Activated naive CD8-positive, alpha-beta T cell treated with anti-CD3 and anti-CD28 coated beads for 36 hours (primary cell): ENCODE results near the gene ITIH4. TPM values are rescaled to one million over a fixed set of nuclear protein-coding genes. Genes with fewer than 3 reads are reported as not detected.

Experiments used
- DNase-seq: peaks from one replicate; pipeline ENCODE4 v3.0.0; 2021
- H3K27ac Mint-ChIP-seq: one replicate; pipeline ENCODE4 v1.8.0; 2022; ENCODE audit warnings: mild to moderate bottlenecking, moderate library complexity, mixed read lengths
- H3K27me3 Mint-ChIP-seq: one replicate; pipeline ENCODE4 v1.8.0; 2022; ENCODE audit warnings: mild to moderate bottlenecking, mixed read lengths
- H3K36me3 Mint-ChIP-seq: one replicate; pipeline ENCODE4 v1.8.0; 2021; ENCODE audit warnings: mild to moderate bottlenecking, mixed read lengths
- H3K4me1 Mint-ChIP-seq: one replicate; pipeline ENCODE4 v1.8.0; 2021; ENCODE audit warnings: mixed read lengths
- H3K4me3 Mint-ChIP-seq: one replicate; pipeline ENCODE4 v1.8.0; 2022; ENCODE audit warnings: mild to moderate bottlenecking, moderate library complexity, mixed read lengths
- H3K9me3 Mint-ChIP-seq: one replicate; pipeline ENCODE4 v1.8.0; 2022; ENCODE audit warnings: mixed read lengths
- total RNA-seq, 2 experiments: library from RNA; stranded (reverse); gene quantifications; one replicate each; pipeline ENCODE4 v1.2.3, GENCODE V29; 2021

Gene ITIH4
- total RNA-seq, 2 experiments from 2014 or later: 4.8 to 6.8 TPM

DNA sequence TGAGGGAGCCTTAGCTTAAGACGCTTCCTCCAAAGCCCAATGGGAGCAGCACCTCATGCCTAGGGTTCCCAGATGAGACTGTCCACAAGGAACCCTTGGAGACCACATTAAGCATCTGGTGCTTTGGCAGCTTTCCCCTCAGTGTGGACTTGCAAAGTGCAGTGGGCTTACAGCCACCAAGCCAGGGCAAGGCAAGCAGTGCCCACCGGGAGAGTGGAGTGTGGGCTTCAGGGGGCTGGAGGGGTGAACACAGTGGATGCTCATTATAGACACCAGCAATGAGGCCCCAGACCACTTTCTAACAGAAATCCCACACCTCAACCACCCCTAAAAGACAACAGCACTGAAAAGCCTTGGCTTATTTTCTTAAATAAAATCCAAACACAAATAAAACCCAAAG, 13.4 kb upstream of the ITIH4 start:
- H3K9me3 Mint-ChIP-seq: no peaks in the 10 kb centered on the region
- no peak overlapping the region for H3K27ac Mint-ChIP-seq
- no peak for DNase-seq
- H3K36me3 Mint-ChIP-seq: no peaks in the 10 kb centered on the region
- peaks cover 5% of the 10 kb centered on the region for H3K4me1 Mint-ChIP-seq
- no peaks in the 10 kb centered on the region for H3K27me3 Mint-ChIP-seq
- no peak overlapping the region for H3K4me3 Mint-ChIP-seq

DNA sequence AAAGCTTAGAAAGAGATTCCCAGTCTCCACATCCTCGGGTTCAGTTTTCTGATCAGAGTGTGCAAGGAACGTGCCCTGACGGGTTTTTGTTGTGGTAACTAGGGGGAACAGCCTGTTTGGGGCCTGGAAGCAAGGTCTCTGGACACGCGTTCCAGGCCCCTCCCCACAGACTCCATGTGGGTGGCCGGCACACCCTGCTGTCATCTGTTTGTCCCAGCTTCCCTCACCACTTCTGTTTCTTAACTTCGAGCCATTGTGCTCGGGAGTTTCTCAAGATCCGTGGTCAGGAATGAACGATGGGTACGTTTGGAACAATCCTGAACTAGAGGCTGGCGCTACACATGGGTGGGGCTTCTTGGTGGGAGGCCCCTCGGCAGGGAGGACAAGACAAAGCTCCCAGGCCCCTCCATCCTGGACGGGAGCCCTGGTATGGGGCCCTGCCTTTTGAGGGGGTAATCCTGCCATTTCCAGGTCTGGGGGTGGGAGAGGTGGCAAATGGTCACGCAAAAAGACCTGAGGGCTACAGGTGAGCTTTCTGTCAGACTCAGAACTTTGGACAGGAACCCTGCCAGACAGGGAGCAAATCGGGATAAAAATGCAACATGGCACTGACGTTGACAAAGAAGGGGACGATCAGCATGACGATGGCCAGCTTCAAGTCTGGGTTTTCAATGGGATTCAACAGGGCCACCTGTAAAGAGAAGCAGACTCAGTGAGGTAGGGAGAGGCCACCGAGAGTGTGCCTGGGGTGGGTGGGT, 12.8 kb upstream of the ITIH4 start:
- H3K4me3 Mint-ChIP-seq: no peak overlapping the region
- peaks cover 10% of the 10 kb centered on the region for H3K4me1 Mint-ChIP-seq
- no peak for DNase-seq
- H3K27me3 Mint-ChIP-seq: no peaks in the 10 kb centered on the region
- no peaks in the 10 kb centered on the region for H3K9me3 Mint-ChIP-seq
- no peaks in the 10 kb centered on the region for H3K36me3 Mint-ChIP-seq
- H3K27ac Mint-ChIP-seq: no peak overlapping the region

- Mint-ChIP-seq H3K36me3 (no peaks in the 10 kb centered on the region), H3K4me3 (no peak overlapping the region), H3K9me3 (no peaks in the 10 kb centered on the region), H3K4me1 (peaks cover 18% of the 10 kb centered on the region), H3K27me3 (no peaks in the 10 kb centered on the region), H3K27ac (no peak overlapping the region)
- DNase-seq: no peak
Measured at GRCh38 chr3:52842424-52842823, 12.0 kb upstream of the ITIH4 start.

GRCh38 chr3:52841981-52842340, 11.5 kb upstream of the ITIH4 start:
- Mint-ChIP-seq H3K4me1 (peaks cover 19% of the 10 kb centered on the region), H3K36me3 (no peaks in the 10 kb centered on the region), H3K4me3 (no peak overlapping the region), H3K27me3 (no peaks in the 10 kb centered on the region), H3K9me3 (no peaks in the 10 kb centered on the region), H3K27ac (no peak overlapping the region)
- no peak for DNase-seq

GRCh38 chr3:52841211-52841980, 10.9 kb upstream of the ITIH4 start:
- no peak for DNase-seq
- no peaks in the 10 kb centered on the region for H3K27me3 Mint-ChIP-seq

GRCh38 chr3:52839892-52840545, 9.5 kb upstream of the ITIH4 start:
- Mint-ChIP-seq H3K27ac (no peak overlapping the region), H3K9me3 (no peaks in the 10 kb centered on the region), H3K4me3 (no peak overlapping the region), H3K36me3 (peaks cover 3% of the 10 kb centered on the region), H3K27me3 (no peaks in the 10 kb centered on the region), H3K4me1 (peaks cover 19% of the 10 kb centered on the region)
- DNase-seq: no peak

More at GRCh38 chr3:52841211-52841980, 10.9 kb upstream of the ITIH4 start:
- Mint-ChIP-seq H3K9me3 (no peaks in the 10 kb centered on the region), H3K27ac (no peak overlapping the region), H3K4me1 (peaks cover 19% of the 10 kb centered on the region), H3K36me3 (peaks cover 3% of the 10 kb centered on the region), H3K4me3 (no peak overlapping the region)

DNA sequence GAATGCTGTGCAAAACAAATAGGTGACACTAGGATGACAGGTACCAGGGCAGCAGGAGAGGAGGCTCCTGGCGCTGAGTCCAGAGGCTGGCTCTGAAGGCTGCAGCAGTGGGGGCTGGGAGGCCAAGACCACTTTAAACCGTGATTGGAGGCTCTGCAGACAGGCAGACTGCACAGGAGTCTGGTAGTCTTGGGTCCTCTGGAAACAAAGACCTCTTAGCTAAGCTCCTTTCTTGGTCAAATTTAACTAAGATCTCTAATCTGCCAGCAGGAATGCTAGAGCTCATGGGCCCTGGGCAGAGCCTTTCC, 8.8 kb upstream of the ITIH4 start:
- Mint-ChIP-seq H3K4me3 (no peak overlapping the region), H3K9me3 (no peaks in the 10 kb centered on the region)

GRCh38 chr3:52838561-52839267, 8.2 kb upstream of the ITIH4 start:
- Mint-ChIP-seq H3K27me3 (no peaks in the 10 kb centered on the region), H3K4me3 (no peak overlapping the region), H3K9me3 (no peaks in the 10 kb centered on the region), H3K36me3 (peaks cover 3% of the 10 kb centered on the region), H3K4me1 (peaks cover 19% of the 10 kb centered on the region), H3K27ac (no peak overlapping the region)
- DNase-seq: no peak

More for the DNA sequence above, 8.8 kb upstream of the ITIH4 start:
- peaks cover 3% of the 10 kb centered on the region for H3K36me3 Mint-ChIP-seq
- no peak for DNase-seq
- no peak overlapping the region for H3K27ac Mint-ChIP-seq
- peaks cover 19% of the 10 kb centered on the region for H3K4me1 Mint-ChIP-seq
- no peaks in the 10 kb centered on the region for H3K27me3 Mint-ChIP-seq

GRCh38 chr3:52836986-52837385, 6.5 kb upstream of the ITIH4 start:
- Mint-ChIP-seq H3K36me3 (peaks cover 4% of the 10 kb centered on the region), H3K4me3 (no peak overlapping the region), H3K4me1 (peaks cover 19% of the 10 kb centered on the region)

DNA sequence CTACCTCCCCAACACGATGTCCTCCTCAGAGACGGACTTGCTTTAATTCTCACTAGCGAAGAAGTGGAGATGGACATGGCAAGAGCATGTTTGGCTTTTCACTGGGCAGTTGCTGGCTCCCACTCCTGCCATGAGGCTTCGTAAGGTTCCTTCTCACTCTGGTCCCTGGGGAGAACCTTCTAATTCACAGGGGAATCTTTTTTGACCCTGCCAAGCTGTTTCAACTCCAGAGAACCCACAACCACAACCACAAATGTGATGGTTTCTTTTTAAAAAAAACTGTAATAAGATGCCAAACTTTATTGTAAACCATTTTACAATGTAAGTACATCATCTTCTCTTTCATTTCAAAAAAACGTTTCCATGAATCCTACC, 6.0 kb upstream of the ITIH4 start:
- Mint-ChIP-seq H3K9me3 (no peaks in the 10 kb centered on the region), H3K36me3 (peaks cover 4% of the 10 kb centered on the region), H3K4me3 (no peak overlapping the region), H3K4me1 (peaks cover 19% of the 10 kb centered on the region), H3K27me3 (no peaks in the 10 kb centered on the region), H3K27ac (no peak overlapping the region)
- DNase-seq: no peak

More at GRCh38 chr3:52836986-52837385, 6.5 kb upstream of the ITIH4 start:
- Mint-ChIP-seq H3K27me3 (no peaks in the 10 kb centered on the region), H3K9me3 (no peaks in the 10 kb centered on the region), H3K27ac (no peak overlapping the region)
- no peak for DNase-seq

DNA sequence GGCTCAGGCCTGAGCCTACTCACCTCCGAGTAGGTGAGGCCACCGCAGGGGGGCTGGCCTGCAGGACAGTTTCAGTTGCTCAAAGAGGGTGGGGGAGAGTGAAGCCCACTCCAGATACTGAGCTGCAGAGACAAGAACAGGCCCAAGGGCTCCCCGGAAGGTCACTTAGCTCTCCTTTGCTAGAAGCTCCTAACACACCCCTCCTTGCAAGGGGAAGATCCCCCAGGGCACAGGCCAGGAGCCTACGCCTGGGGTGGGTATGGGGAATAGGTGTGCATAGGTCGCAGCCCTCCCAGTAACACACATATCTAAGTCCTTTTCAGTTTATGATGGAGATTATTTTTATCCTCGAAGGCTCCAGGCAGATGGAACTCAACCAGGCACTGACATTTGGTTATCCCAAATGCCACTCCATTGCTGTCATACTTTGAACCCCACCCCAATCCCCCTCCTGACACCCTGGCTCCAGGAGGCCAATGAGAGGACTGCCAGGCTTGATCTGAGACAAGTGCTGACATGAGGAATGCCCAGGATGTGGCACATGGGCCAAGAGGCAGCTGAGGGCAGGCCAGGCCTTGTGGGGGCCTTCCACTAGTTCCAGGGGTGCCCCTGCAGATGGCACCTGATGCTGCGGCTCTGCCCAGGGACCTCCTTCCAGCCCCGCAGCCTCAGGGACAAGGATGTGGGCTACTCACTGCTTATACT, 5.4 kb upstream of the ITIH4 start:
- H3K4me1 Mint-ChIP-seq: peaks cover 23% of the 10 kb centered on the region
- H3K9me3 Mint-ChIP-seq: no peaks in the 10 kb centered on the region

GRCh38 chr3:52834871-52835501, 4.5 kb upstream of the ITIH4 start, which contains the start of gene MUSTN1:
Gene MUSTN1, minus strand, starts transcription at chr3:52835019. Its CDS starts 71 bp downstream, at chr3:52834948.
- no peak within 1 kb of the TSS for H3K27ac Mint-ChIP-seq
- H3K36me3 Mint-ChIP-seq: peaks cover 4% of the 10 kb centered on the region
- peaks cover 23% of the 10 kb centered on the region for H3K4me1 Mint-ChIP-seq
- no peak within 1 kb of the TSS for H3K4me3 Mint-ChIP-seq
- no peak for DNase-seq
- no peaks in the 10 kb centered on the region for H3K27me3 Mint-ChIP-seq
- H3K9me3 Mint-ChIP-seq: no peaks in the 10 kb centered on the region

More for the DNA sequence above, 5.4 kb upstream of the ITIH4 start:
- Mint-ChIP-seq H3K27me3 (no peaks in the 10 kb centered on the region), H3K27ac (no peak overlapping the region), H3K4me3 (no peak overlapping the region), H3K36me3 (peaks cover 4% of the 10 kb centered on the region)
- no peak for DNase-seq

- no peak overlapping the region for H3K4me3 Mint-ChIP-seq
Measured at GRCh38 chr3:52833202-52833601, 2.7 kb upstream of the ITIH4 start.

More at GRCh38 chr3:52833202-52833601, 2.7 kb upstream of the ITIH4 start:
- Mint-ChIP-seq H3K36me3 (peaks cover 4% of the 10 kb centered on the region), H3K9me3 (no peaks in the 10 kb centered on the region), H3K27ac (no peak overlapping the region), H3K4me1 (peaks cover 12% of the 10 kb centered on the region), H3K27me3 (no peaks in the 10 kb centered on the region)
- no peak for DNase-seq
